Caco-2 (cell line): ENCODE measurements around the gene TRAF3IP1. TPM values are rescaled to one million over a fixed set of nuclear protein-coding genes. Genes with fewer than 3 reads are reported as not detected.

Source experiments
- BruUV-seq: library from RNA; stranded (reverse); fragments of 400-500 nt; replicated peaks from 2 replicates; lab custom pipeline; 2021; lab: Mats Ljungman, UMichigan
- CTCF ChIA-PET: fragments of 300-600 bp; sonication (Branson Sonifier 250); formaldehyde crosslinking; loops from one replicate; lab custom pipeline; 2022; ENCODE audit warnings: antibody characterized with exemption; lab: Charles Lee
- POLR2A ChIA-PET: fragments of 300-600 bp; sonication (Branson Sonifier 250); formaldehyde crosslinking; loops from one replicate; lab custom pipeline; 2022; ENCODE audit warnings: antibody characterized with exemption; lab: Charles Lee
- DNase-seq, 2 experiments: peaks; one replicate each; pipeline versions ENCODE4 v3.0.0 to v3.0.0-alpha.2; 2020 to 2022
- H3K27me3 ChIP-seq: replicated peaks from 2 replicates; pipeline ENCODE4 v1.6.0; 2011; ENCODE audit warnings: low read length; ENCODE audit not compliant: control insufficient read depth, insufficient read depth
- H3K36me3 ChIP-seq: 2 replicates; pipeline ENCODE4 v1.5.1; 2011; ENCODE audit warnings: low read length; ENCODE audit not compliant: control insufficient read depth, insufficient read depth
- H3K4me1 ChIP-seq: fragments of 250-450 bp; sonication (Bioruptor Pico); 2 replicates; pipeline ENCODE4 v1.5.1; 2020; ENCODE audit warnings: mild to moderate bottlenecking
- H3K4me3 ChIP-seq: 2 replicates; pipeline ENCODE4 v1.5.1; 2011; ENCODE audit warnings: low read depth, mild to moderate bottlenecking, control low read depth, low read length
- H3K9me3 ChIP-seq: fragments of 250-450 bp; sonication (Bioruptor Pico); 2 replicates; pipeline ENCODE4 v1.5.1; 2020; ENCODE audit warnings: mild to moderate bottlenecking, moderate library complexity
- H3K27ac Mint-ChIP-seq: one replicate; pipeline ENCODE4 v1.8.0; 2022; ENCODE audit warnings: mixed read lengths; ENCODE audit not compliant: unreplicated experiment
- H3K27me3 Mint-ChIP-seq: one replicate; pipeline ENCODE4 v1.8.0; 2022; ENCODE audit warnings: mixed read lengths; ENCODE audit not compliant: insufficient read depth, unreplicated experiment
- H3K36me3 Mint-ChIP-seq: one replicate; pipeline ENCODE4 v1.8.0; 2022; ENCODE audit warnings: mild to moderate bottlenecking, mixed read lengths; ENCODE audit not compliant: insufficient read depth, unreplicated experiment
- H3K4me1 Mint-ChIP-seq: one replicate; pipeline ENCODE4 v1.8.0; 2022; ENCODE audit warnings: low read depth, mixed read lengths; ENCODE audit not compliant: unreplicated experiment
- H3K4me3 Mint-ChIP-seq: one replicate; pipeline ENCODE4 v1.8.0; 2022; ENCODE audit warnings: mild to moderate bottlenecking, moderate library complexity, mixed read lengths; ENCODE audit not compliant: unreplicated experiment
- H3K9me3 Mint-ChIP-seq: one replicate; pipeline ENCODE4 v1.8.0; 2022; ENCODE audit warnings: mixed read lengths; ENCODE audit not compliant: unreplicated experiment
- intact Hi-C: fragments of 100-400 bp; cut with micrococcal nuclease; formaldehyde crosslinking; loops from one replicate; pipeline ENCODE4 v1.10.0; 2022; ENCODE audit not compliant: unreplicated experiment
- total RNA-seq: library from RNA; stranded (reverse); gene quantifications from 2 replicates; pipeline ENCODE4 v1.2.3, GENCODE V29; 2022
- TF ChIP-seq, protein P1 (sequence below), 2 experiments: fragments of 200-600 bp in 1 of 2; IDR thresholded peaks; 1 replicate in 1 of 2; 2 replicates in 1 of 2; pipeline versions ENCODE4 v1.5.1 to v1.8.0; 2011 to 2022; ENCODE audit warnings: antibody characterized with exemption in 1 of 2, control low read depth in 1 of 2, inconsistent platforms in 1 of 2, low read depth in 1 of 2, low read length in 1 of 2, mild to moderate bottlenecking in 1 of 2, moderate library complexity in 1 of 2; ENCODE audit not compliant: insufficient read depth in 1 of 2, severe bottlenecking in 1 of 2, unreplicated experiment in 1 of 2

The TRAF3IP1 gene
- total RNA-seq, 1 experiment from 2014 or later: 7.4 TPM

GRCh38 chr2:238434846-238435751 lies 114.8 kb downstream of the TRAF3IP1 start:
- no peak overlapping the region for H3K27ac Mint-ChIP-seq
- H3K36me3 Mint-ChIP-seq: peaks cover 26% of the 10 kb centered on the region
- H3K4me3 ChIP-seq: no peak overlapping the region
- no peaks in the 10 kb centered on the region for H3K27me3 Mint-ChIP-seq
- intact Hi-C loops: no loop called here
- H3K4me1 ChIP-seq: no peaks in the 10 kb centered on the region
- no TSS peak for BruUV-seq
- H3K9me3 ChIP-seq: no peaks in the 10 kb centered on the region
- H3K36me3 ChIP-seq: no peaks in the 10 kb centered on the region
- H3K27me3 ChIP-seq: no peaks in the 10 kb centered on the region
- H3K4me3 Mint-ChIP-seq: no peak overlapping the region
- CTCF ChIA-PET: no interaction called here
- H3K4me1 Mint-ChIP-seq: no peaks in the 10 kb centered on the region
- TF ChIP-seq, protein P1, sequence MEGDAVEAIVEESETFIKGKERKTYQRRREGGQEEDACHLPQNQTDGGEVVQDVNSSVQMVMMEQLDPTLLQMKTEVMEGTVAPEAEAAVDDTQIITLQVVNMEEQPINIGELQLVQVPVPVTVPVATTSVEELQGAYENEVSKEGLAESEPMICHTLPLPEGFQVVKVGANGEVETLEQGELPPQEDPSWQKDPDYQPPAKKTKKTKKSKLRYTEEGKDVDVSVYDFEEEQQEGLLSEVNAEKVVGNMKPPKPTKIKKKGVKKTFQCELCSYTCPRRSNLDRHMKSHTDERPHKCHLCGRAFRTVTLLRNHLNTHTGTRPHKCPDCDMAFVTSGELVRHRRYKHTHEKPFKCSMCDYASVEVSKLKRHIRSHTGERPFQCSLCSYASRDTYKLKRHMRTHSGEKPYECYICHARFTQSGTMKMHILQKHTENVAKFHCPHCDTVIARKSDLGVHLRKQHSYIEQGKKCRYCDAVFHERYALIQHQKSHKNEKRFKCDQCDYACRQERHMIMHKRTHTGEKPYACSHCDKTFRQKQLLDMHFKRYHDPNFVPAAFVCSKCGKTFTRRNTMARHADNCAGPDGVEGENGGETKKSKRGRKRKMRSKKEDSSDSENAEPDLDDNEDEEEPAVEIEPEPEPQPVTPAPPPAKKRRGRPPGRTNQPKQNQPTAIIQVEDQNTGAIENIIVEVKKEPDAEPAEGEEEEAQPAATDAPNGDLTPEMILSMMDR (IDR thresholded peaks at IDR 0.05; ENCODE audit: insufficient read depth in 1 of 2, low read depth in 1 of 2, low read length in 1 of 2, severe bottlenecking in 1 of 2, unreplicated experiment in 1 of 2): no peak
- no peaks in the 10 kb centered on the region for H3K9me3 Mint-ChIP-seq
- DNase-seq: no peak
- POLR2A ChIA-PET: no interaction called here

- no peak for DNase-seq
- Mint-ChIP-seq H3K4me3 (no peak overlapping the region), H3K36me3 (peaks cover 20% of the 10 kb centered on the region), H3K9me3 (no peaks in the 10 kb centered on the region), H3K27ac (no peak overlapping the region), H3K27me3 (no peaks in the 10 kb centered on the region), H3K4me1 (no peaks in the 10 kb centered on the region)
- ChIA-PET CTCF (no interaction called here), POLR2A (no interaction called here)
- Histone ChIP-seq H3K4me1 (no peaks in the 10 kb centered on the region), H3K9me3 (no peaks in the 10 kb centered on the region), H3K4me3 (no peak overlapping the region), H3K27me3 (no peaks in the 10 kb centered on the region), H3K36me3 (no peaks in the 10 kb centered on the region)
- intact Hi-C loops: no loop called here
- BruUV-seq: no TSS peak
- TF ChIP-seq, protein P1 (IDR thresholded peaks at IDR 0.05; ENCODE audit: insufficient read depth in 1 of 2, low read depth in 1 of 2, low read length in 1 of 2, severe bottlenecking in 1 of 2, unreplicated experiment in 1 of 2): no peak
These were observed 115.4 kb downstream of the TRAF3IP1 start for GRCh38 chr2:238435752-238436096.

DNA sequence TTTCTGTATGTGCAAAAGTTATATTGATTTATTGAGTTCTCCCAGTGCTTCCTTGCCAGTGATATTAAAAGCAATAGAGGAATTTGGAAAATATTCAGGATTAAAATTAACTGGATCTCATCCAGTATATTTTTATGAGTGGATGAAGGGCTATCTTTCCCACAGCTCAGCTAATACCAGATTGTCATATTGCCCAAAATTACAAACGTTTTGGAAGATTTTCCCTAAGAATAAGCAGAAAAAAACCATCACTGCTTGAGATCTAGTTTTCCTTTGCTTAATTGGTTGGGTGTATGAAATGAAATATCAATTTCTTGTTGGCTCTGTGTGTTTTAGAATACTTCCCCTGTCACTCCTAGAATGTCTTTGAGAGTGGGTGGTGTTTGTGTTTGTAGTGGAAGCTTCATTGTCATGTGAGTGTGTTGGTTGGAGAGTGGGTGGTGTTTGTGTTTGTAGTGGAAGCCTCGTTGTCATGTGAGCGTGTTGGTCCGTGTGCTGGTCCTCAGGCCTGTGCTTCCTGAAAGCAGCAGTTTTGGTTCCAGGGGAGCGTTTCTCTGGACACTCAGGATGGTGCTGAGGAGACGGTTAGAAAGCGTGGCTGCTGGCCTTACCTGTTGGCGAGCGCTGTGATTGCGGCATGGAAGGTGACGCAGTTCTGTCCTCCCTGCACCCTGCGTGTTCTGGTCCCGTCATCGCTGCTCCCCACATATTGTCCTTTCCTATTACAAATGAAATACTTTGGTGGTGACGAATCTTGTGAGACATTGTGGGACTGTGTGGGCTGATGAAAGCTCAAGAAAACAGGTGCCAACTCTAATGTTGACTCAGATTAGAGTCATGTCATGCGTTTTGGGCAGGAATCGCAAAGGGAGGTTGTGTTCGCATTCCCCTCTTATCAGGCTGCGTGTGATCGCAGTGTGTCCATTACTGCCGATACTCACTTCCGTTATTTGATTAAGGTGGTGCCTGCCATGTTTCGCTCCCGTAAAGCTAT lies 118.8 kb downstream of the TRAF3IP1 start:
- no peaks in the 10 kb centered on the region for H3K4me1 Mint-ChIP-seq
- H3K4me3 ChIP-seq: no peak overlapping the region
- H3K4me1 ChIP-seq: no peaks in the 10 kb centered on the region
- CTCF ChIA-PET: no interaction called here
- no peaks in the 10 kb centered on the region for H3K9me3 Mint-ChIP-seq
- no peak overlapping the region for H3K27ac Mint-ChIP-seq
- POLR2A ChIA-PET: no interaction called here
- BruUV-seq: no TSS peak
- H3K9me3 ChIP-seq: no peaks in the 10 kb centered on the region
- TF ChIP-seq, protein P1 (IDR thresholded peaks at IDR 0.05; ENCODE audit: insufficient read depth in 1 of 2, low read depth in 1 of 2, low read length in 1 of 2, severe bottlenecking in 1 of 2, unreplicated experiment in 1 of 2): no peak
- no peaks in the 10 kb centered on the region for H3K36me3 ChIP-seq
- H3K27me3 ChIP-seq: no peaks in the 10 kb centered on the region
- peaks cover 23% of the 10 kb centered on the region for H3K36me3 Mint-ChIP-seq
- no peaks in the 10 kb centered on the region for H3K27me3 Mint-ChIP-seq
- H3K4me3 Mint-ChIP-seq: no peak overlapping the region
- no peak for DNase-seq
- intact Hi-C loops: no loop called here
